Nephron (organoid): Measurements from ENCODE around the gene WDR27.

Experiments
- H3K27ac Mint-ChIP-seq, 3 experiments: 2 replicates each; pipeline ENCODE4 v1.8.0; 2020; ENCODE audit warnings: mixed read lengths in 3 of 3, mild to moderate bottlenecking in 2 of 3, moderate library complexity in 1 of 3
- H3K27me3 Mint-ChIP-seq: 2 replicates; pipeline ENCODE4 v1.8.0; 2021; ENCODE audit warnings: low read depth, mild to moderate bottlenecking, moderate library complexity, mixed read lengths
- H3K36me3 Mint-ChIP-seq: 2 replicates; pipeline ENCODE4 v1.8.0; 2020; ENCODE audit warnings: low read depth, mixed read lengths
- H3K4me1 Mint-ChIP-seq: 2 replicates; pipeline ENCODE4 v1.8.0; 2020; ENCODE audit warnings: mixed read lengths
- H3K4me3 Mint-ChIP-seq, 3 experiments: 2 replicates each; pipeline ENCODE4 v1.8.0; 2020; ENCODE audit warnings: mild to moderate bottlenecking in 3 of 3, mixed read lengths in 3 of 3, moderate library complexity in 2 of 3
- H3K9me3 Mint-ChIP-seq: 2 replicates; pipeline ENCODE4 v1.8.0; 2020; ENCODE audit warnings: mixed read lengths
- TF ChIP-seq, protein P1 (sequence below), 3 experiments: fragments of 200-600 bp; sonication (generic); IDR thresholded peaks; one replicate each; pipeline ENCODE4 v1.5.0; 2021; ENCODE audit warnings: antibody characterized with exemption in 3 of 3; ENCODE audit not compliant: unreplicated experiment in 3 of 3

Gene WDR27

DNA sequence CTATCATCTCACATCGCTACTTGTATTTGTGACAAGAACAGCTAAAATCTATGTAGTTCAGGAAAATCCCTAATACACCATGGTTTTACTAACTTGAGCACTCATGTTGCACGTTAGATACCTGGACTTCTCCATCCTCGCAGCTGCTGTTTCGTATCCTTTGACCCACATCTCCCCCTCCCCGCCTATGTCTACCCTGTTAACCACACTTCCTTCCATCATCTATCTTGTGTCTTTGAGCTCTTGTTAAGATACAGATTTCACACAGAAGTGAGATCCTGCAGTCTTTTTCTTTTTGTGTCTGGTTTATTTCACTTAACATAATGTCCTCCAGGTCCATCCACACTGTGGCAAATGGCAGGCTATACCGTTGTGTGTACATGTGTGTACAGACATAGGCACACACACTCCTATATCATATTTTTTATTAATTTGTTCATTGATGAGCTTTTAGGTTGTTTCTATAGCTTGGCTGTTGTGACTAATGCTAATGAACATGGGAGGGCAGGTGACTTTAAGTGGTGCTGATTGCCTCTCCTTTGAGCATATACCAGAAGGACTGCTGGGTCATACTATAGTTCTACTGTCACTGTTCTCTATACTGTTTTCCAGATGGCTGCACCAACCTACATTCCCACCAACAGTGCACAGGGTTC is 117.8 kb downstream of the WDR27 start:
- no peak overlapping the region for H3K27ac Mint-ChIP-seq
- H3K36me3 Mint-ChIP-seq = peaks cover 46% of the 10 kb centered on the region
- H3K4me1 Mint-ChIP-seq = no peaks in the 10 kb centered on the region
- TF ChIP-seq, protein P1, sequence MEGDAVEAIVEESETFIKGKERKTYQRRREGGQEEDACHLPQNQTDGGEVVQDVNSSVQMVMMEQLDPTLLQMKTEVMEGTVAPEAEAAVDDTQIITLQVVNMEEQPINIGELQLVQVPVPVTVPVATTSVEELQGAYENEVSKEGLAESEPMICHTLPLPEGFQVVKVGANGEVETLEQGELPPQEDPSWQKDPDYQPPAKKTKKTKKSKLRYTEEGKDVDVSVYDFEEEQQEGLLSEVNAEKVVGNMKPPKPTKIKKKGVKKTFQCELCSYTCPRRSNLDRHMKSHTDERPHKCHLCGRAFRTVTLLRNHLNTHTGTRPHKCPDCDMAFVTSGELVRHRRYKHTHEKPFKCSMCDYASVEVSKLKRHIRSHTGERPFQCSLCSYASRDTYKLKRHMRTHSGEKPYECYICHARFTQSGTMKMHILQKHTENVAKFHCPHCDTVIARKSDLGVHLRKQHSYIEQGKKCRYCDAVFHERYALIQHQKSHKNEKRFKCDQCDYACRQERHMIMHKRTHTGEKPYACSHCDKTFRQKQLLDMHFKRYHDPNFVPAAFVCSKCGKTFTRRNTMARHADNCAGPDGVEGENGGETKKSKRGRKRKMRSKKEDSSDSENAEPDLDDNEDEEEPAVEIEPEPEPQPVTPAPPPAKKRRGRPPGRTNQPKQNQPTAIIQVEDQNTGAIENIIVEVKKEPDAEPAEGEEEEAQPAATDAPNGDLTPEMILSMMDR (IDR thresholded peaks at IDR 0.05; ENCODE audit: unreplicated experiment in 3 of 3) = no peak
- no peaks in the 10 kb centered on the region for H3K27me3 Mint-ChIP-seq
- peaks cover 5% of the 10 kb centered on the region for H3K9me3 Mint-ChIP-seq
- H3K4me3 Mint-ChIP-seq = no peak overlapping the region

DNA sequence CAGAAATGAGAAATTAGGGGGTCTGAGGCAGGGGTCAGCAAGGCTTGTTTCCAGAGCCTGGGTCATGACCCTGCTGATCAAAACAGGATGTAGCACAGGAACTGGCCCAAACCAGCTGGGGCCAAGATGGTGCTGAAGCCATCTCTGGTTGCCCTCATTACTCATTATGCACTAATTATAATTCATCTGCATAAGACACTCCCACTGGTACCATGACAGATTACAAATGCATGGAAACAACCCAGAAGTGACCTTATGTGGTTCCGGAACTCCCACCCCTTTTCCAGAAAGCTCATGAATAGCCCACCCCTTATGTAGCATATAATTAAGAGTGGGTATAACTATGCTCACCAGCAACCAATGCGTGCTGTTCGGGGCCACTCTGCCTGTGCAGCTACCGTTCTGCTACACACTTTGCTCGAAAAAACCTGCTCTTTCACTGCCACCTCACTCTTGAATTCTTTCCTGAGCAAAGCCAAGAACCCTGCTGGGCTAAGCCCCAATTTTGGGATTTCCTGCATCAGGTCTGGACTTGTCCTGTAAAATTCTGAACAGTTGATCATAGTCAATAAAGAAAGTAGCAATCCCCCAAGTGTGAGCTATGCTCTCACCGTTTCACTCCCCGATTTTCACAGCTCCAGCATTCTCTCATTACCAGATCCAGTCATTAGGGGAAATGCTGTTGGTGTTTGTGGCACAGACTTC is 122.3 kb downstream of the WDR27 start:
- TF ChIP-seq, protein P1 (IDR thresholded peaks at IDR 0.05; ENCODE audit: unreplicated experiment in 3 of 3) = no peak
- no peak overlapping the region for H3K4me3 Mint-ChIP-seq
- peaks cover 46% of the 10 kb centered on the region for H3K36me3 Mint-ChIP-seq
- H3K27me3 Mint-ChIP-seq = no peaks in the 10 kb centered on the region
- H3K27ac Mint-ChIP-seq = no peak overlapping the region
- H3K9me3 Mint-ChIP-seq = no peaks in the 10 kb centered on the region
- H3K4me1 Mint-ChIP-seq = no peaks in the 10 kb centered on the region

DNA sequence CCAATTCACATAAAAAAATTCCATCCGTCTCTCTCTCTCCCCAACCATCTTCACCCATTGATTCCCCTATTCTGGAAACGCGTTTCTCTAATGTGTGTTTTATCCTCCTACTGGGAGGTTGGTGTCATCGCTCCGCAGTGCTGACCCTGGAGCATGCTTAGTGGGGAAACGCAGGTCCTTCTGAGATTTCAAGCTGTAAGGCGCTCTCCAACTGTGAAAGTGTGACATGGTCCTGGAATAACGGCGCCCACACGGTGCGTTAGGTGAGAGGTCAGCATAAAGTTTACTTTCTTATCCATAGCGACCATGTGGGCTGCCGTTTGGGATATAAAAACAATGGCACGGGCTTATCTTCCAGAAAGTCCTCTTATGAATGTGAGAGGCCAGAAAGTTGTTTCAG is 123.9 kb downstream of the WDR27 start:
- TF ChIP-seq, protein P1 (IDR thresholded peaks at IDR 0.05; ENCODE audit: unreplicated experiment in 3 of 3) = no peak
- H3K4me3 Mint-ChIP-seq = no peak overlapping the region

DNA sequence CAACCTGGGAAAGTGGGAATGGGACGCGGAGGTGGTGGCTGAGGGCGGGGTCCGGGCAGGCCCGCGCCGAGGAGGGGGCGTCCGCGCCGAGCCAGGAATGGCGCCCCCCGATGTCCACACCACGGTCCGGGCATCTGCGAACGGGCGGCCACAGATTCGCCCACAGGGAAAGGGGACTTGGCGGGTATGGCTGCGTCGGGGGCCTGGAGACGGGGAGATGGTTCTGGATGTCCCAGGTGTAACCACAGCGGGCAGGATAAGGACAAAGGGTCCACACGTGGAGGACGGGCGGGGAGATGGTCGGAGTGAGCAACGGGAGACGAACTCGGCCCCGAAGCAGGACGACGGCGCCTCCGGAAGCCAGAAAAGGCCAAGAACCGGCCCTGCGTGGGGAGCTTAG is 124.6 kb downstream of the WDR27 start:
- TF ChIP-seq, protein P1 (IDR thresholded peaks at IDR 0.05; ENCODE audit: unreplicated experiment in 3 of 3) = no peak
- Mint-ChIP-seq H3K9me3 (no peaks in the 10 kb centered on the region), H3K27ac (no peak overlapping the region), H3K4me1 (no peaks in the 10 kb centered on the region), H3K4me3 (no peak overlapping the region), H3K36me3 (peaks cover 39% of the 10 kb centered on the region), H3K27me3 (no peaks in the 10 kb centered on the region)

More for the DNA sequence above, 123.9 kb downstream of the WDR27 start:
- no peaks in the 10 kb centered on the region for H3K9me3 Mint-ChIP-seq
- H3K27ac Mint-ChIP-seq = no peak overlapping the region
- H3K36me3 Mint-ChIP-seq = peaks cover 44% of the 10 kb centered on the region
- no peaks in the 10 kb centered on the region for H3K4me1 Mint-ChIP-seq
- H3K27me3 Mint-ChIP-seq = no peaks in the 10 kb centered on the region

DNA sequence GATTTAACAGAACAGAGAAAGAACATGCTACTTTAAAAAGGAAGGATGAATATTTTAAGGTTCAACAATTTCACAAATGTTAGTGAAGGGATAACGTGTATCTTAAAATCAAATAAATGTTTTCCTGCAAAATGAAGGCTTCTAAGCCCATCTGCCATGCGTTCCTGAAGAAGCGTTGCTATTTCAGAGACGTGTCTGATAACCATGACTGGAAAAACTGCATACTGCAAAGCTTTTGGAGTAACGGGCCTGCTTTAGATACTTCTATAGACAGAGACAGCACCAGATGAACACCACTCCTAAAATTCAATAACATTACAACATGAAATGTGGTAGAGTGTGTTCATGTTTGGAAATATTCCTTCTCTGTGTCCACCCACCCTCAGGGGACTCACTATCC is 126.0 kb downstream of the WDR27 start:
- Mint-ChIP-seq H3K4me3 (no peak overlapping the region), H3K9me3 (no peaks in the 10 kb centered on the region)
- TF ChIP-seq, protein P1 (IDR thresholded peaks at IDR 0.05; ENCODE audit: unreplicated experiment in 3 of 3) = no peak

DNA sequence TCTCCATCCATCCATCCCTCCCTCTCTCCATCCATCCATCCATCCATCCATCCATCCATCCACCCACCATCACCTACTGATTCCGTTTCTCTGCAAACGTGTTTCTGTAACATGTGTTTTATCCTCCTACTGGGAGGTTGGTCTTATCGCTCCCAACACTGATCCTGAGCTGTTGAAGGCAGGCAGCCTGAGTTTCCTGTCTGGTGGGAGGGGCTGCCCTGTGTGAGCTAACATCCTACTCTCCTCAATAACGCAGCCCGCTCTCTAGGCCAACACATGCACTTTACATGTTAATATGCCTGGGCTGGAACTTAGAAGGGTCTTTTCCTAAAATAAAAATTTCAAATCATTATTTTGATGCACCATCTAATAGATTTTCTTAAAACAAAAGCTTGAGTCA is 126.5 kb downstream of the WDR27 start:
- H3K36me3 Mint-ChIP-seq = peaks cover 35% of the 10 kb centered on the region
- H3K4me3 Mint-ChIP-seq = no peak overlapping the region
- H3K4me1 Mint-ChIP-seq = no peaks in the 10 kb centered on the region
- H3K27me3 Mint-ChIP-seq = no peaks in the 10 kb centered on the region
- no peaks in the 10 kb centered on the region for H3K9me3 Mint-ChIP-seq
- H3K27ac Mint-ChIP-seq = no peak overlapping the region
- TF ChIP-seq, protein P1 (IDR thresholded peaks at IDR 0.05; ENCODE audit: unreplicated experiment in 3 of 3) = no peak

More for the DNA sequence above, 126.0 kb downstream of the WDR27 start:
- H3K4me1 Mint-ChIP-seq = no peaks in the 10 kb centered on the region
- no peak overlapping the region for H3K27ac Mint-ChIP-seq
- H3K36me3 Mint-ChIP-seq = peaks cover 35% of the 10 kb centered on the region
- H3K27me3 Mint-ChIP-seq = no peaks in the 10 kb centered on the region
